Endothelial cell of umbilical vein (primary cell): Measurements from ENCODE around the gene BEAN1.

ENCODE experiments used
- CTCF ChIP-seq, 2 donors: IDR thresholded peaks; 1 replicate in 1 of 2; 2 replicates in 1 of 2; pipeline ENCODE4 v1.5.1; 2011; ENCODE audit warnings: low read length in 2 of 2, mild to moderate bottlenecking in 2 of 2, moderate library complexity in 2 of 2, control low read depth in 1 of 2, inconsistent platforms in 1 of 2, low read depth in 1 of 2; ENCODE audit not compliant: insufficient read depth in 1 of 2; ENCODE audit errors: extremely low read depth in 1 of 2
- POLR2AphosphoS5 ChIP-seq: IDR thresholded peaks from 2 replicates; pipeline ENCODE4 v1.6.1; 2012; ENCODE audit warnings: low read depth, mild to moderate bottlenecking, control low read depth, low read length, moderate library complexity; ENCODE audit not compliant: insufficient read depth

GRCh38 chr16:66487580-66488275 lies 60.6 kb downstream of the BEAN1 start:
- TF ChIP-seq CTCF (IDR thresholded peaks at IDR 0.05; ENCODE audit: extremely low read depth in 1 of 2, insufficient read depth in 1 of 2, low read depth in 1 of 2, low read length in 2 of 2) (no peak), POLR2AphosphoS5 (no peak)
